GM19023 (cell line): ENCODE data around the gene WDR18.
"Not testable (repeated sequence)": the region's sequence is repeated elsewhere in the genome, so short reads cannot be mapped to it uniquely, and the experiment has no call there.

Experiments used
- ATAC-seq: cut with Tn5 transposase; IDR thresholded peaks from one replicate; pipeline ENCODE4 v1.9.1; 2021; ENCODE audit warnings: mild to moderate bottlenecking, moderate library complexity; ENCODE audit not compliant: unreplicated experiment

The WDR18 gene

DNA sequence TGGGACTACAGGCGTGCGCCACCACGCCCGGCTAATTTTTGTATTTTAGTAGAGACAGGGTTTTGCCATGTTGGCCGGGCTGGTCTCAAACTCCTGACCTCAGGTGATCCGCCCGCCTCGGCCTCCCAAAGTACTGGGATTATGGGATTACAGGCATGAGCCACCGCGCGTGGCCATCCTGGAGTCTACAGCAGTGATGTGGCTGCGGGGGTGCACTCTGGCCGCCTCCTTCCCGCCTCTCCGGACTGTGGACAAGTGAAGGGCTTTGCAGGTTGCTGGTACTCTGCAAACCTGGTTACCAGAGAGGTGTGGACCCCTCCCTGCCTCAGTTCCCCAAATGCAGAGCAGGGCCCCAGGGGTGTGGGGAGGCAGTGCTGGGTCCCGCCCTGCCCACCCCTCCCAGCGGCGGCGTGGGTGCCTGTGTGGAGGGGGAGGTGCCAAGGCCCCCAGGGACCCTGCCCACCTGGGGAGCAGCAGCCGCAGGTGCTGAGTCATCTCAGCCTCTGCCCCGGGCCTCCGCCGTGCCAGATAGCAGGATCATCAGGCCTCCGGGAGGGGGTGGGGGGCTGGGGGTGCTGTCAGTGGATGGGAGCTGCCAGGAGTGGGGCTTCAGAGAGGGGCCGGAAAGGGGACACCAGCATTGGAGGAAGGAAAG is 35.2 kb upstream of the WDR18 start:
- no peak for ATAC-seq

DNA sequence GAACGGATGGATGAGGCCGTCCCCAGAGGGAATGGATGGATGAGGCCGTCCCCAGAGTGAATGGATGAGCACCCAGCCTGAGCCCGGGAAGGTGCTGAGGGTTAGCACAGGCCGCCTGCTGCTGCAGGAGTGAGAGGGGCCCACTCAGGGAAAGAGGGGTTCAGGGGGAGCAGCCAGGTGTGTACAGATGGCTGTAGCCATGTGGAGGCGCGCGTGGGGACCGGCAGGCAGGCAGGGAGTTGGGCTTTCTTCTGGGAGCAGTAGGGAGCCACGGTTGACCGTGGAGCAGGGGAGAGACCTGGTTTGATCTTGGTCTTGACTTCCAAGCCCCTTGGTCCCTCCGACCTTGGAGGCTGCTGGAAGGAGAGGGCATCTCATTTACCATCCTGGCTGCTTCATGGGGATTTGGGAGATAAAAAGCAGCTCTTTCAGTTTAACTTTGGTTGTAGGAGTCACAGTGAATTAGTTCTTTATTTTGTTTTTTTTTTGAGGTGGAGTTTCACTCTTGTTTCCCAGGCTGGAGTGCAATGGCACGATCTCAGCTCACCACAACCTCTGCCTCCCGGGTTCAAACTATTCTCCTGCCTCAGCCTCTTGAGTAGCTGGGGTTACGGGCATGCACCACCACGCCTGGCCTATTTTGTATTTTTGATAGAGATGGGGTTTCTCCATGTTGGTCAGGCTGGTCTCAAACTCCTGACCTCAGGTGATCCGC is 33.6 kb upstream of the WDR18 start:
- ATAC-seq: no peak

DNA sequence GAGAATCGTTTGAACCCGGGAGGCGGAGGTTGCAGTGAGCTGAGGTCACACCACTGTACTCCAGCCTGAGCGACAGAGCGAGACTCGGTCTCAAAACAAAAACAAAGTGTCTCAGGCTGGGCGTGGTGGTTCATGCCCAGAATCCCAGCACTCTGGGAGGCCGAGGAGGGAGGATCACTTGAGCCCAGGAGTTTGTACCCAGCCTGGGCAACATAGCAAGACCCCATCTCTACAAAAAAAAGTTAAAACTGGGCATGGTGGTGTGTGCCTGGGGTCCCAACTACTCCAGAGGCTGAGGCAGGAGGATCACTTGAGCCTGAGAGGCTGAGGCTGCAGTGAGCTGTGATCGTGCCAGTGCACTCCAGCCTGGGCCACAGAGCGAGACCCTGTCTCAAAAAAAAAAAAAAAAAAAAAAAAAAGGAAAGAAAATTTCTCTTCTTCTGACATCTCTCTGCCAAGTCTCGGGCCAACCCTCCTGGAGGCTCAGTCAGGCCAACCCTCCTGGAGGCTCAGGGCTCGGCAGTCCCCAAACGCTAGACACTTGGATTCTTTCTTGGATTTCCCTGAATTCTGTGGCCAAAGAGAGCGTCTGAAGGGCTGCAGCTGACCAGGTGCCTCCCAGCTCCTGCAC is 32.0 kb upstream of the WDR18 start:
- ATAC-seq: no peak

DNA sequence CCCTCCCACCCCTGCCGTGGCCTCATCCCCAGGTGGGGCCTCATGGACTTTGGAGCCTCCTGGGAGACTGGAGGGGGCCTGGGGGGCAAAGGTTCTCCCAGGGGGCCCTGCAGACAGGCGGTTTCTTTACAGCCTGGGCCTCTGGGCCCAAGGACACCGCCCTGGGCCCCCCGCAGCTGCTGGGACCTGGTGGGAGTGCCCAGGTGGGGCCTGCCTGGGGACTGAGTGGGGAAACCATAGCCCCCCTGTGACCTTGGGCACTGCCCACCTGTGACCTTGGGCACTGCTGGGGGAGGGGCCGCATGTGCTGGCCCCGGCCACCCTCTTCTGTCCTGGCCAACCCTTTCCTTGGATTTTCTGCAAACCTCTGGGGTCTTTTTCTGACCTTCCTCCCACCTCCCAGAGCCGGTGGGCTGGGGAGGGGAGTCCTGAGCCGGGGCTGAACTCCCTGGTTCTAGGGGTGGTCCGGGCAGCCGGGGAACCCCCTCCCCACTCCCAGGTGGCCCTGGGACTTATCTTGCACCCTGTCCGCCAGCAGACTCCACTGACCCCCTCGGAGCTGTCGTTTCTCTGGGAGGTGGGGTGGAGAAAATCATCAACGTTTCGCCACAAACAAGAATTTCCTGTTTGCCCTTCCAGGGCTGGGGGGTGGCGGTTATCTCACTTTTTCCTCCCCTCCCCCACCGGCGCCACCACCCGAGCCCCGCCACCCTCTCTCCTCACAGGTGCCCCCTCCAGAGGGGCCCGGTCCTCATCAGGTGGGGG is 31.3 kb upstream of the WDR18 start:
- ATAC-seq: no peak

DNA sequence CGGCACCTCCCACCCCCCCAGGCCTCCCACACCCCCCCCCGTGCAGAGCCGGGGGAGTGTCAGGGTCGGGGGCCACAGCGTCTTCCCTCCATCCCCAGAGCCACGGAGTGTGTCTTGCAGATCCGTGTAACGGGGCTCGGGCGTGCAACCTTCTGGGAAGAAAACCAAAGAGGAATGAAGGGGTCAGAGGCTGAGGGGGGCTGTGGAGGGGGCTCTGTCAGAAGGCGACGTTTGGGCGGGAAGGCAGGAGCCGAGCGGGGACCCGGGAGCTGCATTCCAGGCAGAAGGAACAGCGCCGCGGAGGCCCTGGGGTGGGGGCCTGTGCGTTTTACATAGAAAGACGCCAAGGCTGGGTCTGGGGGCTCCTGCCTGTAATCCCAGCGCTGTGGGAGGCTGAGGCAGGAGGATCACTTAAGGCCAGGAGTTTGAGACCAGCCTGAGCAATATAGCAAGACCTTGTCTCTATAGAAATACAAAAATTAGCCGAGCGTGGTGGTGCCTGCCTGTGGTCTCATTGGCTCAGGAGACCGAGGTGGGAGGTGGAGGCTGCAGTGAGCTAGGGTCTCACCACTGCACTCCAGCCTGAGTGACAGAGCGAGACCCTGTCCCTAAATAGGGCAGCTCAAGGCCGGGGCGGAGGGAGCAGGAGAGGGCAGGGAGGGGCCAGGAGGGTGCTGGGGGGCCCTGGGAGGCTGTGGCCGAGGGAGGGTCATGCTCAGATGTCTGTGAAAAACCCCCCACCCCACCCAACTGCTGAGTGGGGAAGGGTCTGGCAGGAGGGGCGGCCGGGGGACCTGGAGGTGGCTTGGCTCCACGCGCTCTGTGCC is 30.5 kb upstream of the WDR18 start:
- ATAC-seq: no peak

DNA sequence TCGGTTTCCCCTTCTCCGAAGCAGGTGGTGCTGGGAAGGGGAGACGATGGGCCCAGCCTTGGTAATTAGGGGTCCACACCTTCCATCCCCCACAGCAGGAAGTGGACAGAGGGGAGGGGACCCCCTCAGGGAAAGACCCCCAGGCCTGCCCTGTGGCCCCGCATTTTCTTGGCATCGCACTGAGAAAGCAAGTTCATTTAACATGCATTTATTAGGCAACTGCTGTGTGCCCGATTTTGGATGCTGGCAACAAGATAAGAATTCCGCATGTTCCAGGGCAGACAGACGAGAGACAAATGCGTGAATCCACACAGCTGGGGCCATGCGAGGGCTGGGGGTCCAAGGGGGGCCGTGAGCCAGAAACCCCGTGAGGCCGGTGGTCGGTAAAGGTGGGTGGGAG is 29.9 kb upstream of the WDR18 start:
- no peak for ATAC-seq

DNA sequence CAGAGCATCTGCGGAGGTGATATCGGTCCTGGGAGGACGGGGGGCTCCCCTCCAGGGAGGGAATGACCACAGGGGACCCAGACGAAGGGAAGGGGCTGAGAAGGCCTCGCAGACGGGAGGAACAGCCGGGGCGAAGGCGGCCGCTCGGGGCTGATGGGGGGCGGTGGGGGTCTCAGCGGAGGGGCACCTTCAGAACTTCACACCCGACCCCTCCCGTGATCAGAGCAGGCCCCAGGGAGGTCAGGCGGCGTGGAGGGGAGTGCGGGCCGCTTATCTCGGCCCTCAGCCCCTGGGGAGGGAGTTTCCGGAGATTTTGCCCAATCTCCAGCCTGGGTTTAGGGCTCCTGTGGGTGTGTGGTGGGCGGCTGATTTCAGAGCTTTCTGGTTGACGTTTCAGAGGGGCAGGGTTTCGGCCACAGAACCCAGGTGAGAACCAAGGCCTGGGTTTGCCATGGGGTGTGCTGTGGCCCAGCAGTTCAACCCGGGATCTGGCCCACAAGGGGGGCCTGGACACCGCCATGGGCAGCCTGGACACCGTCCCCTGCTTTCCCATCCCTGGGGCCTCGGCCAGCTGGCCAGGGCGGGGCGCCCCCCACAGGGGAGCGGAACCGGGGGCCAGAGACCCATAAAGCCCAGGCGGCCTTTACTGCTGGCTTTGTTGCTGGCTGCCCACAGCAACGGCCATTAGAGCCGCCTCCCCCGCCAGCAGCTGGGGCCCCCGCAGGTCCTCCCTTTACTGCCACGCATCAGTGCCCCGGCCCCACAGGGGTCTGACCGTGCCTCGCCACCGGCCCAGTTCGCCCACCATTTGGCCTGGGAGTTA is 29.3 kb upstream of the WDR18 start:
- no peak for ATAC-seq

DNA sequence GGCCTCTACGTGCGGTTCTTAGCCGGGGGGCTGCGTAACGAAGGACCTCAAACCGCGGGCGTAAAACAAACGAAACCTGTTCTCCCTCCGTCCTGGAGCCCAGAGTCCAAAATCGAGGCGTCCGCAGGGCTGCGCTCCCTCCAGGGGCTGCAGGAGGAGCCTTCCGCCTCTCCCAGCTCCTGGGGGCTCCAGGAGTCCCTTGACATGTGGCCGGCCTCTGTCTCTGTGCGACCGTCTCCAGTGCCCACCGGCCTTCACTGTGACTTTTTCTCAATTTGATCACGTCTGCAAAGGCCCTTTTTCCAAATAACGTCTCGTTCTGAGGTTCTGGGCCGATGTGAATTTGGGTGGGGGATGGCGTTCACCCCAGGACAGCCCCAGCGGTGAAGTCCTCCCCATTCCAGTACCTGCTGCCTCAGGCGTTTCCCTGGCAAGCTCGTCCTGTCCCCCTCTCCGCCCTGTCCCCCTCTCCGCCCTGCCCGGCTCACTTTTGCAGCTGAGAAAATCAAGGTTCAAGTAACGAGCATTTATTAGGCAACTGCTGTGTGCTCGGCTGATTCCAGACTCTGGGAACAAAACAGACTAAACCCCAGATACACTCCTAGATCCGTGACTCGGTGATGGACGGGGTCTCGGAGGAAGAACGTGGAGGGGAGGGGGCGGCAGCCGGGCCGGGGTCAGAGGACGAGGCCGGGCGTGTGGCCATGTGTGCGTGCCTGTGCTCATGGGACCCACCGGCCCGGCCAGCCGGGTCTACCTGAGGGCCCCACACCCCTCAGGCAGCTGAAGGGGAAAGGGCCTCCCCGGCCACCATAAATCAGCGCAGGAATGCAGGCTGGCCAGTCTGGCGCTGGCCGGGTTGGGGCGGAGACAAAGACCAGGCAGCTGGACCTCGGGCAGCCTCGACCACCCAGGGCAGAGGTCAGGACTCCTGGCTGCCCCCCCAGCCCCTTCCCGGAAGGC is 28.1 kb upstream of the WDR18 start:
- no peak for ATAC-seq

DNA sequence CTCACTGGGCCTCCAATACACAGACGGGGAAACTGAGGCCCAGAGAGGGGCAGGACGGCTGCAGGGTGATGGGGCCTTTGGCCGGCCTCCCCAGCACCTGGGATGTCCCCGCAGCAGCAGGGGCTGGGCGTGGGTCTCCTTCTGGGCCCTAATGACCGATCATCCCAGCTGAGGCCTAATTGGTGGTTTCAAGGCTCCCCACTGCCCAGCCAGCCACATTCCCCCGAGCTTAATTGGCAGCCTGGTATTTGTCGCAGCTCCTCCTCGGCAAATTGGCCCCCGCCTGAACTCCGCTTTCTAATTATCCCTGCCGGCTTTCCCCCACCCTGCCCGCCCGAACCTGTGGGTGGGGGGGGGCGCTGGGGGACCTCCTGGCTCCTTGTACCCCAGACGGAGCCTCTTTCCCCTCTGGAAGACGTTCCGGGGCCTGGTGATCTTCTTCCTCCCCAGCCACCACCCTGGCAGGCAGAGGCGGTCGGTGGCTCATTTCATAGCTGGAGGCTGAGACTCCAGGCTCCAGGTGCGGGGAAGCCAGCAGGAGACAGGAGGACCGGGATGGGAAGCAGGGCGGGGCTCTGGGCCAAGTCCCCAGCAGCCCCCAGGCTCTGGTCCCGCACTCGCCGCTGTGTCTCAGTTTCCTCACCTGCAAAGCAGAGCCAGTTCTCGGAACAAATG is 27.2 kb upstream of the WDR18 start:
- no peak for ATAC-seq

DNA sequence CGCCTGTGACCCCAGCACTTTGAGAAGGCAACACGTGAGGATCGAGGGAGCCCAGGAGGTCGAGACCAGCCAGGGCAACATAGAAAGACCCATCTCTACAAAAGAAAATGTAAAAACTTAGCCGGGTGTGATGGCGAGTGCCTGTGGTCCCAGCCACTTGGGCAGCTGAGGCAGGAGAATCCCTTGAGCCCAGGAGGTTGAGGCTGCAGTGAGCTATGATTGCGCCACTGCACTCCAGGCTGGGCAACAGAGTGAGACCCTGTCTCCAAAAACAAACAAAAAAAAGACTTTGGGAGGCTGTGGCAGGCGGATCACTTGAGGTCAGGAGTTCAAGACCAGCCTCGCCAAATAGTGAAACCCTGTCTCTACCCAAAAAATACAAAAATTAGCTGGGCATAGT is 26.6 kb upstream of the WDR18 start:
- not testable (repeated sequence) for ATAC-seq

DNA sequence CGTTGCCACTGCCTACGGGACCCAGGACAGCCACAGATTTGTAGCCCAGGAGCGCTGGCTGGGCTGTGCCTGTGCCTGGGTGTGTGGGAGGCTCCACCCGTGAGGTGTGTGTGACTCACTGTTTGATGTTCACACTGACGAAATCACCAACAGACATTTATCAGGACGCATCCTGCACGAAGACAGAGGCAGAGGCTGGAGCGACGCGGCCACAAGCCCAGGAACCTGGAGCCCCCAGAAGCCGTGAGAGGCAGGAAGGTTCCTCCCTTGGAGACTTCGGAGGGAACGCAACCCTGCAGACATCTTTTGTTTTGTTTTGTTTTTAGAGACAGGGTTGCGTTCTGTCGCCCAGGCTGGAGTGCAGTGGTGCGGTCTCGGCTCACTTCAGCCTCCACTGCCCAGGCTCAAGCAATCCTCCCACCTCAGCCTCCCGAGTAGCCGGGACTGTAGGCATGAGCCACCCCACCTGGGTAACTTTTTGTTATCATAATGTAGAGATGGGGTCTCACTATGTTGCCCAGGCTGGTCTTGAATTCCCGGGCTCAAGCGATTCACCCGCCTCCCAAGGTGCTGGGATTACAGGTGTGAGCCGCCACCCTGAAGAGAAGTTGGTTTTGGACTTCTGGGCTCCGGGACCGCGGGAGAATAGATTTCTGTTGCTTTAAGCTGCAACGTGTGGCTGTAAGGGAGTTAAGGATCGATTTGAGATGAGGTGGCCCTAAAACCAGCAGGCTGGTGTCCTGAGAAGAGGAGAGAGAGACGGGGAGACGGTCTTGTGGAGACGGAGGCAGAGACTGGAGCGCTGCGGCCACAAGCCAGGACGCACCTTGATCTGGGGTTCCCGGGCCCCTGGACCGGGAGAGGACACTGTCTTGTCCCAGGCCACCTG is 24.9 kb upstream of the WDR18 start:
- ATAC-seq: no peak

DNA sequence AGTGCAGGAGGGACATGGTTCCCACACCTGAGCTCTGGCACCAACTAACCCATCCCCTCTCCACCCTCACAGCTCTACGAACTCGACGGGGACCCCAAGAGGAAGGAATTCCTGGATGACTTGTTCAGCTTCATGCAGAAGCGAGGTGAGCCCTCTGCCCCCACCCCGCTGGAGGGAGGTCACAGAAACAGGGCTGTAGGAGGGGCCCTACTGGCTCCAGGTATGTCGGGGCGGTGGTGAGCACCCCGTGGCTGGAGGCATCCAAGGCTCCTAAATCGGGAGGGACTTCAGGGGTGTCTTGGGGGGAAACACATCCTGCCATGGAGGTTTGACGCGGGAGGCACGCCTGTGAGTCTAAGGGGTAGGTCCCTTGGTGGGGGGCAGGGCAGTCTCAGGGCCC is 24.1 kb upstream of the WDR18 start:
- ATAC-seq: no peak

DNA sequence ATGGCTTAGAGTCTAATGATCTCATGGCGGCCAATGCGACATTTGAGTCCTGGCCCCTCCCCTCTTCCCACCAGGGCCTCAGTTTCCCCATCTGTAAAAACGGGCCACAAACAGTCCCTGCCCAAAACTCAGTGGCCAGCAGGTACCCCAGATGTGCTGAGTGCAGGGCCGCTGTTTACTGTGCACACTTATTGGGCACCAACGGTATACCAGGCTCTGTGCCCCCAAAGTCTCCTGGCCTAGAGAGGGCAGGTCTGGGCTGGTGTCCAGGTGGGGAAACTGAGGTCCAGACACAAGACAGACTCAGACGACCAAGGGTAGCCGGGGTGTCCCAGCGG is 23.6 kb upstream of the WDR18 start:
- ATAC-seq: no peak

DNA sequence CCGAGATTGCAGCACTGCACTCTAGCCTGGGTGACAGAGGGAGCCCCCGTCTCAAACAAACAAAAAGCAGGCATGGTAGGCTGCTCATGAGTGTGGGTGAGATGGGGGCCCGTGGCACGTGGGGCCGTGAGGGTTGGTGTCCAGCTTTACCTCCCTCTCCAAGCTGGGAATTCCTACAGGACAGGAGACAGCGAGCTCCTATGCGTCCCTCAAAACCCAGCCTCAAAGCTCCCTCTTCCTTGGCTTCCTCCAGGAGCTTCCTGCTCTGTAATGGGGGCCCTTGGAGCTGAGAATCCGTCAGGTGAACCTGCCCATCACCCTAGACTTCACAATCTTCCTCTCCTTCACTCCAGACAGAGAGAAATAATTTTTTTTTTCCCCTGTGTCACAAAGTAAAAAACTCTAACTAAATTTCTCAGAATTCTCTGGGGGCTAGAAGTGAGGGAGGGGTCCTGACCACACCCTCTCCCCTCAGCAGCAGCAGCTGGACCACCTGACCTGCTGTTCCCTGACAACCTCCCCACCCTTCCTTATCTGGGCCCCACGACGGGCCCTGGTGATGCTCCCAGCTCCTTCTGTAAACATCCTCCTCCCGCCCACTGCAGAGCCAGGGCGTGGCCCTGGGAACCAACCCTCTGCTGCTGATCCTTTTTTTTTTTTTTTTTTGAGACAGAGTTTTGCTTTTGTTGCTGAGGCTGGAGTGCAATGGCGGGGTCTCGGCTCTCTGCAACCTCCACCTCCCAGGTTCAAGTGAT is 22.1 kb upstream of the WDR18 start:
- no peak for ATAC-seq

DNA sequence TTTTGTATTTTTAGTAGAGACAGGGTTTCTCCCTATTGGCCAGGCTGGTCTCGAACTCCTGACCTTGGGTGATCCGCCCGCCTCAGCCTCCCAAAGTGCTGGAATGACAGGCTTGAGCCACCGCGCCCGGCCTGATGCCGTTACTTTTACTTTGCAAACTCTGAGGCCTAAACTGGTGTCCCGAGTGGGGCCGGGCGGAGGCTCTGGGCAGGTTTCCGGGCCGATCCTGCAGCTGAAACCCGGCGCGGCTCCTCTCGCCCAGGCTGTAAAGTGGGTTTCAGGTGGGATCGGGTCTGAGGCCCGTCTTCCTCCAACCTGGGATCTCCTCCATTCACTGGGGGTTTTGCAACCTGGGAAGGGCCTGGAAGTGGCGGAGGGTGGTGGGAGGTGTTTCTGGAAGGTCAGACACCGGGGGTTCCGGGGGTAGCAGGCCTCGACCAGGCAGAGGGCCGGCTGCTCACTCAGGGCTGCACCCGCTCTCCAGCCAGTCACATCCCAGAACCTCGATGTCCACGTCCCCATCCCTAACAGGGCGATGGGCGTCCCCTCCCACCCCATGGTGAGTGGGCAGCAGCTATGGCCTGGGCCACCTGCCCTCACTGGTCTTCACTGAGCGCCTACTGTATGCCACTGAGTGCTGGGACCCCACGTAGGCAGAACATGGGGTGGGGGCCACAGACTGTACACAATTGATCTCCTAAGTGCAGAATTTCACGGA is 21.3 kb upstream of the WDR18 start:
- ATAC-seq: no peak

DNA sequence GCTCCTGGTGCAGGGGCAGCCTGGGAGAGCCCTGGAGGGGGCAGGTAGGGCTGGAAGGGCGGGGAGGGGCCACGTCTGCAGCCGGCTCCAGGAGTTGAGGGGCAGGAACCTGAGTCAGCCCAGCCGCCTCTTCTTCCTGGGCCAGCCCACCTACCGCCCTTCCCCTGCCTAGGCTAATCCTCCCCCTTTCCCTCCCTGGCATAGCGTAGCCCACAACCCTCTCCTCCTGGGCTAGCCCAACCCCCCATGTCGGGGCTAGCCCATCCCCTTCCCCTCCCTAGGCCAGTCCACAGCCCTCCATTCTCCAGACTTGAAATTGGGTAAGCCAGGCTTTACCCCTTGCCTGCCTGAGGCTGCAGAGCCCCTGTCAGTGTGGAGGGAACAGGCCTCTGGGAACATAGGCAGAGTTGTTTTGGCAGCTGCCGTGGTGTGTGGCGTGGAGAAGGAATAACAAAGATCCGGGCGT is 20.6 kb upstream of the WDR18 start:
- no peak for ATAC-seq
